PFSK-1 (cell line): ENCODE data around the gene MAP4K4.

ENCODE experiments used
- FOXP2 ChIP-seq: optimal IDR thresholded peaks from 2 replicates; pipeline ENCODE3; 2011; ENCODE audit warnings: borderline replicate concordance, control low read depth, inconsistent platforms; ENCODE audit not compliant: insufficient read depth; ENCODE audit errors: extremely low read length, extremely low read depth
- POLR2AphosphoS5 ChIP-seq: IDR thresholded peaks from 2 replicates; pipeline ENCODE4 v1.6.1; 2012; ENCODE audit warnings: low read depth, mild to moderate bottlenecking, control low read depth, low read length, moderate library complexity
- REST ChIP-seq, 2 experiments: IDR thresholded peaks; 2 replicates each; pipeline versions ENCODE4 v1.6.1 to v1.8.0; 2011 to 2012; ENCODE audit warnings: low read depth in 2 of 2, low read length in 2 of 2, control low read depth in 1 of 2, inconsistent platforms in 1 of 2, mild to moderate bottlenecking in 1 of 2, moderate library complexity in 1 of 2; ENCODE audit not compliant: insufficient read depth in 1 of 2
- SIN3A ChIP-seq: IDR thresholded peaks from 2 replicates; pipeline ENCODE4 v1.6.1; 2012; ENCODE audit warnings: mild to moderate bottlenecking, low read length, moderate library complexity, borderline replicate concordance; ENCODE audit not compliant: insufficient read depth
- TAF1 ChIP-seq: IDR thresholded peaks from 2 replicates; pipeline ENCODE4 v1.6.1; 2012; ENCODE audit warnings: low read length, control low read depth, borderline replicate concordance; ENCODE audit not compliant: insufficient read depth

The MAP4K4 gene

GRCh38 chr2:101720732-101721131, 23.2 kb downstream of the MAP4K4 start:
- no peak for TF ChIP-seq POLR2AphosphoS5
- no peak for TF ChIP-seq SIN3A
- TF ChIP-seq TAF1 = no peak
- TF ChIP-seq REST (IDR thresholded peaks at IDR 0.05; ENCODE audit: insufficient read depth in 1 of 2, low read depth in 2 of 2, low read length in 2 of 2) = no peak
- no peak for TF ChIP-seq FOXP2

- no peak for TF ChIP-seq REST (IDR thresholded peaks at IDR 0.05; ENCODE audit: insufficient read depth in 1 of 2, low read depth in 2 of 2, low read length in 2 of 2)
- no peak for TF ChIP-seq FOXP2
- no peak for TF ChIP-seq TAF1
- no peak for TF ChIP-seq POLR2AphosphoS5
- TF ChIP-seq SIN3A = no peak
Observed at GRCh38 chr2:101722864-101723263, 25.4 kb downstream of the MAP4K4 start.

GRCh38 chr2:101723371-101724124, 26.0 kb downstream of the MAP4K4 start:
- no peak for TF ChIP-seq POLR2AphosphoS5
- no peak for TF ChIP-seq TAF1
- no peak for TF ChIP-seq FOXP2
- no peak for TF ChIP-seq SIN3A

GRCh38 chr2:101724125-101724474, 26.6 kb downstream of the MAP4K4 start:
- no peak for TF ChIP-seq REST (IDR thresholded peaks at IDR 0.05; ENCODE audit: insufficient read depth in 1 of 2, low read depth in 2 of 2, low read length in 2 of 2)
- TF ChIP-seq FOXP2 = no peak
- no peak for TF ChIP-seq POLR2AphosphoS5
- TF ChIP-seq SIN3A = no peak
- TF ChIP-seq TAF1 = no peak

GRCh38 chr2:101725038-101725437, 27.5 kb downstream of the MAP4K4 start:
- TF ChIP-seq POLR2AphosphoS5 = no peak
- TF ChIP-seq TAF1 = no peak
- no peak for TF ChIP-seq REST (IDR thresholded peaks at IDR 0.05; ENCODE audit: insufficient read depth in 1 of 2, low read depth in 2 of 2, low read length in 2 of 2)
- no peak for TF ChIP-seq SIN3A
- no peak for TF ChIP-seq FOXP2
